ENCODE measurements around the gene GABRR3.

The GABRR3 gene

DNA sequence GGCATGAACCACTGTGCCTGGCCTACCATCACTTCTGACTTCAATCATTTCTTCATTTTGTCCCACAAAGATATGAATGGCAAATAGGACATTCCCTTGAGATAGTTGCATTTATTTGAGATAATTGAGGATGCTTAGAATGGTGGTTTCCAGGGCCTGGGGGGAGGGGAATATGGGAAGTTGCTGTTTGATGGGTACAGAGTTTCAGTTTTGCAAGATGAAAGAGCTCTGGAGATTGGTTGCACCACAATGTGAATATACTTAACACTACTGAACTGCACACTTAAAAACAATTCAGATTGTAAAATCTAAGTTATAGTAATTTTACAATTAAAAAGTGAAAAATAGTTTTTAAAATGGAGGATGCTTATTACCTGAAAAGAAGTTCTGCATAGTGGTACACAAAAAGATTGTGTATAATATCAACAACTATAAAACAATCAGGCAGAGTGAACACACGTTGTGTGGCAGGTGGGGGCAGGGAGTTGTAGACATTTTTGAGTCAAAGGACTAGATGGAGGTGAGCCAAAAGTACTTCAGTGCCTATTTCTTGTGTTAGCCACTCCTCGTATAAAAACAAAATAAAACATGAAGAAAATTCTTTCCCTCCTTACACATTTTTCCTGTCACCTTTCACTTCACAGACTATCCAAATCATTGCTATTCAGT is 44.4 kb downstream of the GABRR3 start:
- no peak for DNase-seq (ENCODE audit: low read depth in 2 of 2)

DNA sequence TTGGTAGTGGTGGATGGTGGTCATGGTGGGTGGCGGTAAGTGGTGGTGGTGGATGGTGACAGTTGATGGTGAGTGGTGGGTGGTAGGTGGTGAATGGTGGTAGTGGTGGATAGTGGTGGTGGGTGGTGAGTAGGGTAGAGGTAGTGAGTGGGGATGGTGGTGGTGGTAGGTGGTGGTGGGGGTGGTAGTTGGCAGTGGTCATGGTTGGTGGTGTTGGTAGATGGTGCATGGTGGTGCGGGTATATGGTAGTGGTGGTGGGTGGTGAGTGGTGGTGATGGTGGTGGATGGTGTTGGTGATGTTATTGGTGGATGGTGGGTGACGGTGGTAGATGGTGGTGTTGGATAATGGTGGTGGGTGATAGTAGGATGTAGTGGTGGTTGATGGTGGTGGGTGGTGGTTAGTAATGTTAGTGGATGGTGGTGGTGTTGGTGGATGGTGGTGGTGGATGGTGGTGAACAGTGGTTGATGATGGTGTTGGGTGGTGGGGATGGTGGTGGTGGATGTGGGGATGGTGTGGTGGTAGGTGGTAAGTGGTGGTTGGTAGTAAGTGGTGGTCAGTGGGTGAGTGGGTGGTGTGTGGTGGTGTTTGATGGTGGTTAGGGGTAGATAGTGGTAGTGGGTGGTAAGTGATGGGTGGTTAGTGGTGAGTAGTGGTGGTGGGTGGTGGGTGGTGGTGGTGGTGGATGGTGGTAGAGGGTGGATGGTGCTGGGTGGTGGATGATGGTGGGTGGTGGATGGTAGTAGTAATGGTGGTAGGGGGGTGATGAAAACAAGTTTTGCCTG is 46.1 kb downstream of the GABRR3 start:
- no peak for DNase-seq (ENCODE audit: low read depth in 2 of 2)

GRCh38 chr3:97987306-97987705 is 47.8 kb downstream of the GABRR3 start:
- no peak for DNase-seq (ENCODE audit: low read depth in 2 of 2)

DNA sequence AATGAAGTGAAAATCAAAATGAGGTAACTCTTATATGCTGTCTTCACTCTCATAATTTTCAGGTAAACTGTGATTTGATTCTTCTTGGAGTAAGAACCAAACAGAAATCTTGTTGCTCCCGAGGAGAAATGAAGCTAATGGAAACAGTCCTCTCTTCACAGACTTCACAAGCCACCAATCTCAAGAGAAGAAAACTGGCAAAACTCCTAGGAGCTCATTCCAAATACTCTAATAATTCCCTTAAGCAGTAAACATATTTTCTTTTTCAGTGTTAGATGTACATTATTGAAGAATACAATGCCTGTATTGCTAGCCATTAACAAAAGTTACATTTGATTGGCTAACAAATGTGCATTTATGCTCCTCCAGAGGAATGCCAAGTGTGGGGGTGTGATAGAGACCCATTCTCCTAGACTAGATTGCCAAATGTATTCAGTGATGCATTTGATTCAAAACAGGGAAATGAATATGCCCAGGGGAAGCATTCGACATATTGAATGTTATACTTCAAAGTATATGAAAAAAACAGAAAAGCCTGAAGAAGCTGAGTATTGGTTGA is 51.1 kb downstream of the GABRR3 start:
- DNase-seq (ENCODE audit: low read depth in 2 of 2): no peak

DNA sequence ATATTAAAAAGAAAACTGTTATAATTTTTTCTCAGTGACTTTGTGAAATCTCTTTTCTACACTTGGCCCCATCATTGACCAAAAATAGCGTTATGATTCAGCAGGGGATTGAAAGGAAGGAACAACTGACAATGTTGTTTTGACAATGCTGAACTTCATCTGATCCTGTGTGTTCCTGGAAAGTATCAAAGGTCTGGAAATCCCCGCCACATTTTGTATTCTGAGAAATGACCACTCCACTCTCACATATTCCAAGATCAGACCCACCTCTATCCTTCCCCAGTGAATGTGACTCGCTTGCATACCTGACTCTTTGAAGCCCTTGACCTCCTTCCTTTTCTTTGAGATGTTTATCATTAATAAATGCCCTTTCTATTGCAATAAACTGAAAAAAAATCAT is 53.2 kb downstream of the GABRR3 start:
- no peak for DNase-seq (ENCODE audit: low read depth in 2 of 2)

- DNase-seq (ENCODE audit: low read depth in 2 of 2): no peak
Observed at GRCh38 chr3:97979610-97980009, 55.5 kb downstream of the GABRR3 start.

DNA sequence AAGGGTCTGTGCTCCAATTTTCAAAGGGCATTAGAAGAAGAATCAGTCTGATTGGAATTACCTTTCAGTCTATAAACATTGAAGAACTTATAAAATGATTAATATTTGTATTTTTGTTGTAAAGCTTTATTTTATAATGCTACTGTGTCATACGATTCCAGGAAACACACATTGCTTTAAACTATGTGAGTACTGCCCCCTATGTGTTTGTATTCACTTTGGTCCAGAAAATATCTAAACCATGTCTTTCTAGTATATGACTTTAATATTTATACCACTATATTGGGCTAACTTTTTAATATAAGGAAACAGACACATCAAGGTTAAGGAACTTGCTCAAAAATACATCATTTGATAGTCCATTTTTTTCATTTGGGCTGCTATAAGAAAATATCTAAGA is 59.6 kb downstream of the GABRR3 start:
- DNase-seq (ENCODE audit: low read depth in 2 of 2): no peak

GRCh38 chr3:97974996-97975395 is 60.1 kb downstream of the GABRR3 start:
- DNase-seq (ENCODE audit: low read depth in 2 of 2): no peak

GRCh38 chr3:97972976-97973375 is 62.1 kb downstream of the GABRR3 start:
- DNase-seq (ENCODE audit: low read depth in 2 of 2): no peak

DNA sequence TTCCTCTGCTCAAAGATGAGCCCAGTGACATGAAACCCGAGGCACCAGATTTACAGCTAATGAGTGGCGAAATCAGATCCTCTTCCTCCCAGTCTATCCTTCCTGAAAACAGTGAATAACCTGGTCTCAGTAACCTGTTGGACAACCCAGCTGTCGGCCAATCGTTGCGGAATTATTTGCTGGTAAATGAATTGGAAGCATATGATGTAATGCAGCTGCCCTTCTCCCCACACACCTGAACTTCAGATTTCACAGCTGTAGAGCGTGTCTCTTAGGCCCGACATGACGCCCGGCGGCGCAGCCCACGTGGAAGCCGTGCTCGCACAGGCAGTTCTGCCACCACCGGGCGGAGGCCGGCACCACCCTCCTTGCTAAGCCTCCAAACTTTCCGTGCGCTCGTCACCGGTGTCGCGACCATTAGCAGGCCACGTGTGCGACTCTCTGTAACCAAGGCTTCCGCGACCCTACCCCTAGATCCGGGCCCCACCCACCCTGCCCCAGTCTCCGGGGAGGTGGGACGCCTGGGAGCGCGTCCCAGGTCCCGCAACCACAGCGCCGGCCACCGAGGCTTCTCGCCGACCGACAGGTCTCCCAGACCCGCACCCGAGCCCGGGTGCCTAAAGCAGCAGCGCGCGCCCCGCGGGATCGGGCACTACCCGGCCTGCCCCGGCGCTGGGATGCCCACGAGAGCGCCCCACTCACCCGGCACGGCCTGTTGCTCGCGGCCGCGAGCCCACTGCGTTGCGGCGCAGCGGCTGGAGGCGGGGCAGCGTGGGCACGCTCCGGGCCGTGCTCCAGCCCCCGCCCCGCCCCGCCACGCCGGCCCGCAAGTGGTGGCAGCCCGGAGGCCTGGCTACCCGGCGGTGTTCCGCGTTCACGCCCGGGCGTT is 63.2 kb downstream of the GABRR3 start, which contains the start of gene RIOX2:
Gene RIOX2, minus strand, starts transcription at position 753 of the 889 bp plus-strand sequence. CDS start 4,838 bp downstream, outside the sequence.
- DNase-seq (ENCODE audit: low read depth in 2 of 2): peak; percentile 50 to 66

DNA sequence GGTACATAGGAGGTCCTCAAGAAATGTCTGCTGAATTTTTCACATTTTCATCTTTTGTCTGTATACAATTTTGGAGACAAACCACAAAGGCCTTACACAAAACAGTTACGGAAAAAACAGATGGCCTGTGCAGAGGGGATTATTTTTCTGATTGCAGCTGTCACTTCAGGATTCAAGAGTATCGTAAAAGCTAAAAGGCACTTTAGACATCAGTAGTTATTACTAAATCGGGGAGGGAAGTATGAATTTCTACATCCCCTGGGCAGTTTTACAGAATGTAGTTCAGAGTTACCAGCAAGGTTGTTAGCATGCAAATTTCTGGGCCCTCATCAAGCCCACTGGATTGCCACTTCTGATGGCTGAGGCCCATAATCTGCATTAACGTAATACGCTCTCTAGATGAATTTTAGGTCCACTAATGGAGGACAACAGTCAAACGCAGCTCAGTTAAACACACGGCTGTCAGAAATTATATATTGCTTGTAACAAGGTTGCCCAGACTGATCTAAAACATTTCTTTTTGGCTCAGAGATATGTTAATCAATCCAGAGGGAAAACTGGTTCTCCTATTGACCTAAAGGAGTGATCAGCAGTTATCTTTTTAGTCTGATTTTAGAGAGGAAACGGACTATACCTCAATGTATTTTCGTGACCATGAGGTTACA is 64.0 kb downstream of the GABRR3 start:
- DNase-seq (ENCODE audit: low read depth in 2 of 2): no peak

DNA sequence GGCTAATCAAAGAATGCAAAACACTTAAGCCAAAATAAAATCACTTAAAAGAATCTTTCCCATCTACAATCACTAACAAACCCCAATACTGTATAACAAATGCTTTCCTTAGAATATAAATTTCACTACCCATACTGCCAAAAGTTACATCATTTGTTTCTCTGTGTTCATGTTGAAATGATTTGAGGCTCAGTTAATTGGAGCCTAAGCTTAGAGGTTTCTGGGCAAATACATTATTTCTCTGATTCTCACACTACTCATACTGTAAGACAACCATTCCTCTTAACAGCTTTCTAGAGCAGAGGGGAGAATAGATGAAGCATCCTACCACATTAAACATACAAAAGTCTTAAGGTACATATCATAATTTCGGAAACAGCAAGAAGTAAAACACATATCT is 65.0 kb downstream of the GABRR3 start:
- DNase-seq (ENCODE audit: low read depth in 2 of 2): no peak

GRCh38 chr3:97969541-97969940 is 65.6 kb downstream of the GABRR3 start:
- no peak for DNase-seq (ENCODE audit: low read depth in 2 of 2)

GRCh38 chr3:97968376-97968775 is 66.7 kb downstream of the GABRR3 start:
- DNase-seq (ENCODE audit: low read depth in 2 of 2): no peak

DNA sequence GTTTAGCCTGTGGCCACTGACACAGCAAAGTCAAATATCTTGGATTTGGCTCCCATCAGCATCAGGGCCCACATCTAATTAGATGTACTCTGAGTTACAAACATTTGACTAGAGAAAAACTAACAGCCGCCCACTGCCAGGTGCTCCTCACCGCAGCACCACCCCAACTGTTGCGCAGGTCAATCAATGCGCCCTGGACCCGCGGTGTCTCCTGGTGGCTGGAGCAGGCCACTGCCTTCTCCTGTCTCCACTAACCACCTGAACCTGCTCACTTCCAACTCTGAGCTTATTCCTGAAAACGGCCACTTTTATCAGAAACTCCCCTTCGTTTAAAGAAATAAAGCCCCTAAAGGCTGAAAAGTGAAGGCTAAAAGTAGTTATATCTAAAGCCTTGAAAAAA is 67.1 kb downstream of the GABRR3 start:
- no peak for DNase-seq (ENCODE audit: low read depth in 2 of 2)

DNA sequence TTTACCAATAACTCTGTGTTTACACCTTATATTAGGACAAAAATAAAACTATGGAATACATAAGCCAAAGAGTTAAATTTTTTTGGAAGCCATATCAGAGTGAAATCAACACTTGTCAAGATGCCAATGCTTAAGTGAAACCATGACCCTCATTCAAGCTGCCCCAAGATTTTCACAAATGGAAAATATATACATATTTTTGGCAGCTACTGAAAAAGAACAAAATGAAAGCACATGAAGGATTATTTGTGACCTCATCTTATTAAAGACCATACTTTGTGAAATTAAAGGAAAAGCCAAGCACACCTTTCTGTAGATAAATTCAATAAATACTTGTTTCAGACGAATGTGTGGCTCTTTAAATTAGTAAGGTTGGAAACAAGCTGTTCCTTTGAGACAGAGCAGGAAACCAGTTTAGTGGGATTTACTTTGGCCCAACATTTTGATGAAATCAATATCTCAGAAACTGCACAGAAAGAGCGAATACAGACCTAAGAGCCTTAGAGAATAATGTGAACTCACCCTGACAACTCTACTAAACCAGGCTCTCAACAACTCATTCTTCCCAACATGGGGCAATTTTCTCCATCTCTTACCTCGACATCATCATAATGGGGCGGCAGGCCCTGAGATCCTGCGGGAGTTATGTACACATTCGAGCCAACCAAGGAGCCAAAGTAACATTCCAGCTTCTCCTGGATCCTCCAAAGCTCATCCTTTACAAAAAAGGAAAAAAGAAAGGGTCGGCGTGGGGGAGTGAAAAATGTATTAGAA is 73.9 kb downstream of the GABRR3 start:
- DNase-seq (ENCODE audit: low read depth in 2 of 2): no peak

DNA sequence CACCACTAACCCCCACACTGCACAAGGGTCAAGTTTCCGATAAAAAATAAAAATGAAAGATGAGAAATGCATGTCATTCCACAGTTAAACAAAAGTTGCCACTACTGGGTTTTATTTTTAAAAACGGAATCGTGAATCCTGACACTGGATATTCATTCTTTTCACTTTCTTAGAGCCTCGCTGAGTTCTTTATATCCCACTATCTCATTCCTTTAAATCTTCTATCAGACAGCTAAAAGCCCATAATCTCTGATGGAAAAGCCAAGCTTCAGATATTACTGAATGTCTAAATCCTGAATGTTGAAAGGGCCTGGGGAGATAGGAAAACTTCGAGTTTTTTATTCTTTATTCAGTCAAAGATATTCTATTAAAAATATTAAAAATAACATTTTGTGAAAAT is 74.6 kb downstream of the GABRR3 start:
- DNase-seq (ENCODE audit: low read depth in 2 of 2): no peak

- DNase-seq (ENCODE audit: low read depth in 2 of 2): no peak
Observed at GRCh38 chr3:97959872-97960271, 75.2 kb downstream of the GABRR3 start.

DNA sequence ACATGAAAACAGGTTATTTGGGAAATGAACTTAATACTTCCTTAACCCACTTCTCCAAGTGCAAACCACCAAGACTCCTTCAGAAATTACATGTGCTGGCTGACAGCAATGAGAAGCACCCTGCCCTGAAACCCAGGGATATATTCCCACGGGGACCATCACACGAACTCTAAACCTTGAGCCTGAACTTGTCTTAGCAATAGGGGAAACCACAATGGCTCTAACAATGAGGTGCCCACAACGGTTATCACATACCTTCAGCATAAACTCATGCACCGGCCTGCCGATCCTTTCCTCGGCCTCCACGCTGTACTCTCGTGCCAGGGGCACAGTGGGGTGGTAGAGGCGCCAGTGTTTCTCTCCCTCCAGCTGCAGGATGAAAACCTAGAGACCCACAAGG is 76.3 kb downstream of the GABRR3 start:
- DNase-seq (ENCODE audit: low read depth in 2 of 2): no peak

DNA sequence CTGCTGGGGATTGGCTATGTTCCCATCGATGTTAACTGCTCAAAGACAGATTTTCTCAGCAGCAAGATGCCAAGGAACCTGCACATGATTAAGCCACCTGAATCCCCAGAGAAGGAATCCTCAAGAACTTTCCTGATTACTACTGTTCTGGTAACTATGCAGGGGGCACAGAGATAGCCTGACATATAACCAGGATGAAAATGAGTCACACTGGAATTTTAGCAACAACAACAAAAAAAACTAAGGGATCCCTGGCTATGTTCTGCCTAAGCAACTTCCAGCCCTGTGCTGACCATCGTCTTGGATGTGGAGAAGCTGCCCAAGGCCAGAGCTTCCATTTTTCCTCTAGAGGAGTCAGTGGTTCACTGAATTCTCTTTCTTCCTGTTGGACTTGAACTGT is 76.7 kb downstream of the GABRR3 start:
- DNase-seq (ENCODE audit: low read depth in 2 of 2): no peak

All from activated CD8-positive, alpha-beta memory T cell treated with anti-CD3 and anti-CD28 coated beads for 4 hours (primary cell).